HepG2 (cell line): ENCODE results near the gene FXYD6. TPM values are rescaled to one million over a fixed set of nuclear protein-coding genes. Genes with fewer than 3 reads are reported as not detected.

ENCODE experiments used
- ZNF557 ChIP-seq: sonication (generic); formaldehyde crosslinking; IDR thresholded peaks from 2 replicates; pipeline ENCODE4 v1.4.0; 2020; ENCODE audit warnings: missing genetic modification reagents
- polyA plus RNA-seq, 8 experiments: library from polyadenylated mRNA; depleted of rRNA in 3 of 8; stranded (reverse) in 7 of 8; unstranded in 1 of 8; fragments of >200 nt; fragmentation: Illumina TruSeq in 4 of 8; extraction: Trizol in 4 of 8; gene quantifications; 2 replicates each; pipeline versions ENCODE4 v1.2.1 to v1.2.3, GENCODE V29; 2011 to 2016; ENCODE audit warnings: low read depth in 4 of 8, missing spikeins in 1 of 8, mixed read lengths in 1 of 8; ENCODE audit not compliant: insufficient read depth in 1 of 8
- total RNA-seq, 5 experiments: library from RNA; depleted of rRNA; stranded (reverse); fragments of >200 nt; fragmentation: Illumina TruSeq; extraction: Trizol; gene quantifications; 2 replicates each; pipeline ENCODE4 v1.2.3, GENCODE V29; 2016; ENCODE audit warnings: low read depth in 1 of 5
- TF ChIP-seq, protein P1 (sequence below): sonication (generic); formaldehyde crosslinking; IDR thresholded peaks from 2 replicates; pipeline ENCODE4 v1.4.0; 2020; ENCODE audit warnings: mild to moderate bottlenecking, low read depth, missing genetic modification reagents
- TF ChIP-seq, protein P2 (sequence below), 2 experiments: sonication (generic) in 1 of 2; formaldehyde crosslinking in 1 of 2; IDR thresholded peaks; 2 replicates each; pipeline versions ENCODE4 v1.6.1 to v1.9.0; 2014 to 2022; ENCODE audit warnings: antibody characterized with exemption in 1 of 2, borderline replicate concordance in 1 of 2, inconsistent platforms in 1 of 2, low read depth in 1 of 2, missing genetic modification reagents in 1 of 2

FXYD6 gene
- total and polyA plus RNA-seq, 2 of the 13 experiments (the other 11 are each of a cell fraction or from before 2014, with no cell fraction given): not detected

DNA sequence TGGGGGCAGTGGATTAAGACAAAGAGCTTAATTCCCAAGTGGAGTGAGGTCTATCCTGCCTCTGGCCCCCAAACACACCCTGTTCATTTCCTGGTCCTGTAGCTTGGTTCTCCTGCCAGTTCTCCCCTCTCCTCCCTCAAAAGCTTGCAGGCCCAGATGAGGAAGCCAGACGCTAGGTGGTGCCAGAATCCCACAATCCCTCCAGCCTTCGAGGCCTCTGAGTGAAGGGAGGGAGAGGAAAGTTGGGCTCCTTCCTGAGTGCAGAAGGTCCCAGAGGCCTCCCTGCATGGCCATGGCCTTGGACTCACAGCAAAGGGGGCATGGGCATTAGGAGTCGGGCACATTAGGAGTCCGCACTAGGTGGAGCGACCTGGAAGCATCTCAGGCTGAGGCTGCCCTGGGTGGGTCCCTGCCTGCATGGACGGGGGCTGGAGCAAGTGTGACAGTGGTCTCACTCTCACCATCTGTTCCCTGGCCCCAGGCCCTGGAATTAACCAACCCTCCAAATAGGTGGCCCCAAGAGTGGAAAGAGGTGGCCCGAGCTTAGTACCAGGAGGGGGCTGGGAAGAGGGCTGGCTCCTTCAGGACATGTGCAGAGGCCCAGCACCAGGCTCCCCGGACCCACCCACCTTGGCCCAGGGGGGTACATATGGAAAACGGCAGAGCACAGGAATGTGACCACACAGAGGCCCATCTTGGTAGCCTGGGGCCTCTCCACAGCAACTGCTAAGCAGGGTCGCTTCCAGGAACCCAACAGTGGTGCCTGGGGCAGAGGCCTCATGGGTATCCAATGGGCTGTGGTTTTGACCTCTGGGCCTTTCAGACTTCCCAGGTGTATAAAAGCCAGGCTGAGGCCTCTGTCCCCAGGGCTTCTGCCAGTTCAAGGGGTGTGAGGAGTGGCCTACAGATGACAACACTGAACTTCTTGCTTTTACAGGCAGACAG is 57.1 kb downstream of the FXYD6 start (continued):
- TF ChIP-seq, protein P1, sequence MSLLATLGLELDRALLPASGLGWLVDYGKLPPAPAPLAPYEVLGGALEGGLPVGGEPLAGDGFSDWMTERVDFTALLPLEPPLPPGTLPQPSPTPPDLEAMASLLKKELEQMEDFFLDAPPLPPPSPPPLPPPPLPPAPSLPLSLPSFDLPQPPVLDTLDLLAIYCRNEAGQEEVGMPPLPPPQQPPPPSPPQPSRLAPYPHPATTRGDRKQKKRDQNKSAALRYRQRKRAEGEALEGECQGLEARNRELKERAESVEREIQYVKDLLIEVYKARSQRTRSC (CRISPR knock-in tag): no peak
- TF ChIP-seq, protein P2, sequence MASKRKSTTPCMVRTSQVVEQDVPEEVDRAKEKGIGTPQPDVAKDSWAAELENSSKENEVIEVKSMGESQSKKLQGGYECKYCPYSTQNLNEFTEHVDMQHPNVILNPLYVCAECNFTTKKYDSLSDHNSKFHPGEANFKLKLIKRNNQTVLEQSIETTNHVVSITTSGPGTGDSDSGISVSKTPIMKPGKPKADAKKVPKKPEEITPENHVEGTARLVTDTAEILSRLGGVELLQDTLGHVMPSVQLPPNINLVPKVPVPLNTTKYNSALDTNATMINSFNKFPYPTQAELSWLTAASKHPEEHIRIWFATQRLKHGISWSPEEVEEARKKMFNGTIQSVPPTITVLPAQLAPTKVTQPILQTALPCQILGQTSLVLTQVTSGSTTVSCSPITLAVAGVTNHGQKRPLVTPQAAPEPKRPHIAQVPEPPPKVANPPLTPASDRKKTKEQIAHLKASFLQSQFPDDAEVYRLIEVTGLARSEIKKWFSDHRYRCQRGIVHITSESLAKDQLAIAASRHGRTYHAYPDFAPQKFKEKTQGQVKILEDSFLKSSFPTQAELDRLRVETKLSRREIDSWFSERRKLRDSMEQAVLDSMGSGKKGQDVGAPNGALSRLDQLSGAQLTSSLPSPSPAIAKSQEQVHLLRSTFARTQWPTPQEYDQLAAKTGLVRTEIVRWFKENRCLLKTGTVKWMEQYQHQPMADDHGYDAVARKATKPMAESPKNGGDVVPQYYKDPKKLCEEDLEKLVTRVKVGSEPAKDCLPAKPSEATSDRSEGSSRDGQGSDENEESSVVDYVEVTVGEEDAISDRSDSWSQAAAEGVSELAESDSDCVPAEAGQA (IDR thresholded peaks at IDR 0.05; ENCODE audit: low read depth): no peak
- TF ChIP-seq, protein P2 (CRISPR knock-in tag; IDR thresholded peaks at IDR 0.05; ENCODE audit: borderline replicate concordance): no peak
- no peak for TF ChIP-seq ZNF557
